A549 treated with CpdA at 1 μM for 4 hours (cell line): ENCODE data around the gene CDH18. TPM values are rescaled to one million over a fixed set of nuclear protein-coding genes. Genes with fewer than 3 reads are reported as not detected.

Experiments
- total RNA-seq: library from RNA; stranded (reverse); fragments of 200-300 nt; extraction: Qiagen RNA extraction; gene quantifications from 5 replicates; pipeline ENCODE4 v1.2.3, GENCODE V29; 2022; ENCODE audit warnings: low read depth

Gene CDH18, protein sequence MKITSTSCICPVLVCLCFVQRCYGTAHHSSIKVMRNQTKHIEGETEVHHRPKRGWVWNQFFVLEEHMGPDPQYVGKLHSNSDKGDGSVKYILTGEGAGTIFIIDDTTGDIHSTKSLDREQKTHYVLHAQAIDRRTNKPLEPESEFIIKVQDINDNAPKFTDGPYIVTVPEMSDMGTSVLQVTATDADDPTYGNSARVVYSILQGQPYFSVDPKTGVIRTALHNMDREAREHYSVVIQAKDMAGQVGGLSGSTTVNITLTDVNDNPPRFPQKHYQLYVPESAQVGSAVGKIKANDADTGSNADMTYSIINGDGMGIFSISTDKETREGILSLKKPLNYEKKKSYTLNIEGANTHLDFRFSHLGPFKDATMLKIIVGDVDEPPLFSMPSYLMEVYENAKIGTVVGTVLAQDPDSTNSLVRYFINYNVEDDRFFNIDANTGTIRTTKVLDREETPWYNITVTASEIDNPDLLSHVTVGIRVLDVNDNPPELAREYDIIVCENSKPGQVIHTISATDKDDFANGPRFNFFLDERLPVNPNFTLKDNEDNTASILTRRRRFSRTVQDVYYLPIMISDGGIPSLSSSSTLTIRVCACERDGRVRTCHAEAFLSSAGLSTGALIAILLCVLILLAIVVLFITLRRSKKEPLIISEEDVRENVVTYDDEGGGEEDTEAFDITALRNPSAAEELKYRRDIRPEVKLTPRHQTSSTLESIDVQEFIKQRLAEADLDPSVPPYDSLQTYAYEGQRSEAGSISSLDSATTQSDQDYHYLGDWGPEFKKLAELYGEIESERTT
- total RNA-seq = not detected in 5 replicates

DNA sequence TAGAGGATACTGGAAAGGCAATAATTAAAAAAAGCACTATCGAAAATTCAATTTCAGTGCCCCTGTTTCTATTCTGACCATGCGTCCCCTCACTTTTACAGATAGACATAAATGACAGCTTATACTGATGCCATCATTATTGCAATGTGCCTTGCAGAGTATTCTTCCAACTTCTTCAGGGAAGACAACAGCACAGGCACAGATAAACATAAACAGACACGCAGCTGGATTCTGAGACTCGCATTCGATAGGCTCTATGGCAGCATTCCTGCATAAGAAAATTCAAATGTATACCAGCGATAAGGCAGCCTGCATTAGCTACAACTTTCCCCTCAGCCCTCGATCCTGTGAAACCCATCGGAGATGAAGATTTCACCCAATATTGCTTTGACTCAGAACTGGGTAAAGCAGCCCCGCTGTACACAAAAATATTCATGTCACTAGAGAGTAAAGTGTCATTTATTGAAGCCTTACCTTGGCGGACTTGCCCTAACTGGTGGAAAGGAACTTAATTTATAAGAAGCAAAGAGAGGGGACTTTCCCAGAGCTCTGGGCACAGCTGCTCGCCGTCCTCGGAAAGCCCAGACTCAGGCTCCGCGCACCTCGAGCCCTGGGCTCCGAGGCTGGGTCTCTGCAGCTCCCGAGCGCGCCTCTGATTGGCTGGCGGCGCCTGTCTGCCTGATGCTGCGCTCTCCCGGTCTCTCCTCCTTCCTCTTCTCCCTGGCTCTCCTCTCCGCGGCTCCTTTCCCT is at the start of gene CDH18:
TSS of gene CDH18 (minus strand) at position 589 of the 750 bp plus-strand sequence. CDS start 149,214 bp downstream, outside the sequence.

